Measurements from ENCODE around the gene SEZ6L2.
"Not testable (repeated sequence)": the region's sequence is repeated elsewhere in the genome, so short reads cannot be mapped to it uniquely, and the experiment has no call there.

Gene SEZ6L2

GRCh38 chr16:29889372-29889771, 10.0 kb downstream of the SEZ6L2 start:
- DNase-seq (ENCODE audit: low read depth) = not testable (repeated sequence)

GRCh38 chr16:29883987-29884386, 15.4 kb downstream of the SEZ6L2 start:
- DNase-seq (ENCODE audit: low read depth) = no peak

GRCh38 chr16:29881050-29881449, 18.3 kb downstream of the SEZ6L2 start:
- DNase-seq (ENCODE audit: low read depth) = no peak

GRCh38 chr16:29878172-29878571, 21.2 kb downstream of the SEZ6L2 start:
- DNase-seq (ENCODE audit: low read depth) = no peak

GRCh38 chr16:29877266-29877961, 21.9 kb downstream of the SEZ6L2 start:
- DNase-seq (ENCODE audit: low read depth) = peak; percentile 36

- DNase-seq (ENCODE audit: low read depth) = no peak
Measured at GRCh38 chr16:29876594-29877249, 22.6 kb downstream of the SEZ6L2 start.

- DNase-seq (ENCODE audit: low read depth) = no peak
Measured at GRCh38 chr16:29876217-29876593, 23.1 kb downstream of the SEZ6L2 start.

- no peak for DNase-seq (ENCODE audit: low read depth)
Measured at GRCh38 chr16:29875206-29875605, 24.1 kb downstream of the SEZ6L2 start.

GRCh38 chr16:29873319-29873718, 26.0 kb downstream of the SEZ6L2 start:
- no peak for DNase-seq (ENCODE audit: low read depth)

GRCh38 chr16:29871822-29872546, 27.4 kb downstream of the SEZ6L2 start:
- no peak for DNase-seq (ENCODE audit: low read depth)

GRCh38 chr16:29869067-29869466, 30.3 kb downstream of the SEZ6L2 start:
- DNase-seq (ENCODE audit: low read depth) = not testable (repeated sequence)

GRCh38 chr16:29868396-29869009, 30.8 kb downstream of the SEZ6L2 start:
- no peak for DNase-seq (ENCODE audit: low read depth)

GRCh38 chr16:29864205-29864604, 35.1 kb downstream of the SEZ6L2 start:
- DNase-seq (ENCODE audit: low read depth) = no peak

- DNase-seq (ENCODE audit: low read depth) = no peak
Measured at GRCh38 chr16:29863669-29863984, 35.7 kb downstream of the SEZ6L2 start.

GRCh38 chr16:29862884-29863668, 36.3 kb downstream of the SEZ6L2 start, which contains the start of gene CDIPT:
TSS of gene CDIPT (minus strand) at chr16:29863226. CDS start at chr16:29862857, 369 bp downstream.
- DNase-seq (ENCODE audit: low read depth) = peak; percentile 90

GRCh38 chr16:29862383-29862883, 36.9 kb downstream of the SEZ6L2 start:
- DNase-seq (ENCODE audit: low read depth) = no peak

- DNase-seq (ENCODE audit: low read depth) = no peak
Measured at GRCh38 chr16:29860218-29860617, 39.1 kb downstream of the SEZ6L2 start.

- no peak for DNase-seq (ENCODE audit: low read depth)
Measured at GRCh38 chr16:29858974-29859373, 40.4 kb downstream of the SEZ6L2 start.

GRCh38 chr16:29858149-29858849, 41.1 kb downstream of the SEZ6L2 start:
- no peak for DNase-seq (ENCODE audit: low read depth)

GRCh38 chr16:29857133-29857760, 42.1 kb downstream of the SEZ6L2 start:
- no peak for DNase-seq (ENCODE audit: low read depth)

Measured in T-helper 22 cell (primary cell).